Measurements from ENCODE around the gene FAM177B. TPM values are rescaled to one million over a fixed set of nuclear protein-coding genes. Genes with fewer than 3 reads are reported as not detected.

The FAM177B gene
- total RNA-seq, 1 donor from 2014 or later: not detected

- no peak for TF ChIP-seq CTCF (IDR thresholded peaks at IDR 0.05; ENCODE audit: borderline replicate concordance)
- H3K4me3 ChIP-seq: no peak overlapping the region
- peaks cover 9% of the 10 kb centered on the region for H3K4me1 ChIP-seq
- no peak overlapping the region for H3K27ac ChIP-seq (replicated peaks)
- intact Hi-C loops (cut with micrococcal nuclease): no loop called here
- no peaks in the 10 kb centered on the region for H3K9me3 ChIP-seq (replicated peaks)
- no peak for DNase-seq
- H3K36me3 ChIP-seq: peaks cover 44% of the 10 kb centered on the region
- no peaks in the 10 kb centered on the region for H3K27me3 ChIP-seq (ENCODE audit: low read depth)
Observed at GRCh38 chr1:222697826-222698225, 39.2 kb upstream of the FAM177B start.

- Histone ChIP-seq H3K36me3 (peaks cover 39% of the 10 kb centered on the region), H3K4me1 (peaks cover 9% of the 10 kb centered on the region), H3K27ac (replicated peaks) (no peak overlapping the region), H3K4me3 (no peak overlapping the region), H3K27me3 (ENCODE audit: low read depth) (no peaks in the 10 kb centered on the region), H3K9me3 (replicated peaks) (peaks cover 9% of the 10 kb centered on the region)
- no peak for DNase-seq
- no peak for TF ChIP-seq CTCF (IDR thresholded peaks at IDR 0.05; ENCODE audit: borderline replicate concordance)
- intact Hi-C loops (cut with micrococcal nuclease): no loop called here
Observed at GRCh38 chr1:222702210-222702609, 34.8 kb upstream of the FAM177B start.

GRCh38 chr1:222704260-222704659 lies 32.7 kb upstream of the FAM177B start:
- Histone ChIP-seq H3K4me3 (no peak overlapping the region), H3K27ac (replicated peaks) (no peak overlapping the region), H3K36me3 (peaks cover 30% of the 10 kb centered on the region), H3K9me3 (replicated peaks) (peaks cover 9% of the 10 kb centered on the region), H3K4me1 (peaks cover 10% of the 10 kb centered on the region), H3K27me3 (ENCODE audit: low read depth) (no peaks in the 10 kb centered on the region)
- intact Hi-C loops (cut with micrococcal nuclease): no loop called here
- no peak for DNase-seq
- TF ChIP-seq CTCF (IDR thresholded peaks at IDR 0.05; ENCODE audit: borderline replicate concordance): no peak

- Histone ChIP-seq H3K9me3 (replicated peaks) (peaks cover 9% of the 10 kb centered on the region), H3K36me3 (peaks cover 11% of the 10 kb centered on the region), H3K4me1 (peaks cover 36% of the 10 kb centered on the region), H3K27me3 (ENCODE audit: low read depth) (no peaks in the 10 kb centered on the region), H3K27ac (replicated peaks) (no peak overlapping the region), H3K4me3 (no peak overlapping the region)
- intact Hi-C loops (cut with micrococcal nuclease): no loop called here
- no peak for TF ChIP-seq CTCF (IDR thresholded peaks at IDR 0.05; ENCODE audit: borderline replicate concordance)
- no peak for DNase-seq
Observed at GRCh38 chr1:222706815-222707214, 30.2 kb upstream of the FAM177B start.

GRCh38 chr1:222709700-222710153 lies 27.3 kb upstream of the FAM177B start:
- Histone ChIP-seq H3K36me3 (no peaks in the 10 kb centered on the region), H3K4me1 (peaks cover 55% of the 10 kb centered on the region), H3K27me3 (ENCODE audit: low read depth) (no peaks in the 10 kb centered on the region), H3K9me3 (replicated peaks) (peaks cover under 1% of the 10 kb centered on the region), H3K4me3 (no peak overlapping the region), H3K27ac (replicated peaks) (no peak overlapping the region)
- intact Hi-C loops (cut with micrococcal nuclease): no loop called here
- DNase-seq: no peak
- no peak for TF ChIP-seq CTCF (IDR thresholded peaks at IDR 0.05; ENCODE audit: borderline replicate concordance)
